Spinal cord (tissue), 10 donors: ENCODE data around the gene MUC2. TPM values are rescaled to one million over a fixed set of nuclear protein-coding genes. Genes with fewer than 3 reads are reported as not detected.

ENCODE experiments used
- DNase-seq, 6 donors: peaks; one replicate each; pipeline versions ENCODE4 v3.0.0 to v3.0.0-alpha.2; 2013 to 2015; ENCODE audit warnings: low spot score in 6 of 6, low read depth in 4 of 6
- H3K27ac ChIP-seq: one replicate; pipeline ENCODE4 v1.5.1; 2013; ENCODE audit warnings: low read depth, low read length, control low read depth
- H3K27me3 ChIP-seq: one replicate; pipeline ENCODE4 v1.6.1; 2013; ENCODE audit warnings: low read length; ENCODE audit not compliant: control insufficient read depth, insufficient read depth
- H3K36me3 ChIP-seq: one replicate; pipeline ENCODE4 v1.6.1; 2013; ENCODE audit warnings: low read length; ENCODE audit not compliant: control insufficient read depth, insufficient read depth
- H3K4me1 ChIP-seq: one replicate; pipeline ENCODE4 v1.6.1; 2013; ENCODE audit warnings: low read length; ENCODE audit not compliant: control insufficient read depth, insufficient read depth
- H3K4me3 ChIP-seq: one replicate; pipeline ENCODE4 v1.5.1; 2013; ENCODE audit warnings: low read depth, low read length, control low read depth
- H3K9me3 ChIP-seq: one replicate; pipeline ENCODE4 v1.6.1; 2013; ENCODE audit warnings: low read length; ENCODE audit not compliant: control insufficient read depth, insufficient read depth
- WGBS: methylation state at CpG from one replicate; pipeline ENCODE4 v1.1.5; 2013; ENCODE audit warnings: missing lambda C conversion rate; ENCODE audit not compliant: insufficient coverage; 5-methylcytosine and 5-hydroxymethylcytosine counted together
- polyA plus RNA-seq, 2 donors: library from polyadenylated mRNA; unstranded; fragments of 120-200 nt; gene quantifications; one replicate each; pipeline ENCODE4 v1.2.1, GENCODE V29; 2013; ENCODE audit not compliant: insufficient read length in 2 of 2
- total RNA-seq, 2 donors: library from RNA; depleted of rRNA in 1 of 2; stranded (reverse); fragments of 120-200 nt in 1 of 2; fragments of >200 nt in 1 of 2; gene quantifications; one replicate each; pipeline versions ENCODE4 v1.2.3 to v1.2.4, GENCODE V29; 2013 to 2014
- donor health status: healthy.

Gene MUC2
- total and polyA plus RNA-seq, 4 donors: not detected

- no peak for DNase-seq
- 94% methylated on average over 32 of the region's 32 CpGs for WGBS
- no peak overlapping the region for H3K4me3 ChIP-seq
These were observed 25.1 kb downstream of the MUC2 start for GRCh38 chr11:1099519-1100355.

GRCh38 chr11:1100417-1101245 is 26.0 kb downstream of the MUC2 start:
- Histone ChIP-seq H3K27me3 (no peaks in the 10 kb centered on the region), H3K9me3 (no peaks in the 10 kb centered on the region), H3K27ac (no peak overlapping the region), H3K4me1 (no peaks in the 10 kb centered on the region), H3K4me3 (no peak overlapping the region), H3K36me3 (no peaks in the 10 kb centered on the region)
- DNase-seq: no peak
- WGBS: 91% methylated on average over 33 of the region's 33 CpGs

More at GRCh38 chr11:1099519-1100355, 25.1 kb downstream of the MUC2 start:
- Histone ChIP-seq H3K36me3 (no peaks in the 10 kb centered on the region), H3K27me3 (no peaks in the 10 kb centered on the region), H3K9me3 (no peaks in the 10 kb centered on the region), H3K27ac (no peak overlapping the region), H3K4me1 (no peaks in the 10 kb centered on the region)

- Histone ChIP-seq H3K4me3 (no peak overlapping the region), H3K9me3 (no peaks in the 10 kb centered on the region), H3K27me3 (no peaks in the 10 kb centered on the region), H3K36me3 (no peaks in the 10 kb centered on the region), H3K27ac (no peak overlapping the region), H3K4me1 (no peaks in the 10 kb centered on the region)
- DNase-seq: no peak
- 90% methylated on average over 46 of the region's 50 CpGs for WGBS
These were observed 26.8 kb downstream of the MUC2 start for GRCh38 chr11:1101318-1102089.

GRCh38 chr11:1102221-1102971 is 27.7 kb downstream of the MUC2 start:
- Histone ChIP-seq H3K4me1 (no peaks in the 10 kb centered on the region), H3K27me3 (no peaks in the 10 kb centered on the region), H3K4me3 (no peak overlapping the region), H3K36me3 (no peaks in the 10 kb centered on the region), H3K27ac (no peak overlapping the region), H3K9me3 (no peaks in the 10 kb centered on the region)
- 91% methylated on average over 31 of the region's 31 CpGs for WGBS
- DNase-seq: no peak

- DNase-seq: no peak
- H3K27ac ChIP-seq: no peak overlapping the region
- H3K4me3 ChIP-seq: no peak overlapping the region
- H3K9me3 ChIP-seq: no peaks in the 10 kb centered on the region
- H3K36me3 ChIP-seq: no peaks in the 10 kb centered on the region
- no peaks in the 10 kb centered on the region for H3K4me1 ChIP-seq
- no peaks in the 10 kb centered on the region for H3K27me3 ChIP-seq
- WGBS: 91% methylated on average over 11 of the region's 12 CpGs
These were observed 28.3 kb downstream of the MUC2 start for GRCh38 chr11:1102996-1103395.

- WGBS: 79% methylated on average over 44 of the region's 44 CpGs
- DNase-seq: no peak
- Histone ChIP-seq H3K27me3 (no peaks in the 10 kb centered on the region), H3K9me3 (no peaks in the 10 kb centered on the region), H3K4me3 (no peak overlapping the region), H3K36me3 (no peaks in the 10 kb centered on the region), H3K27ac (no peak overlapping the region), H3K4me1 (no peaks in the 10 kb centered on the region)
These were observed 29.0 kb downstream of the MUC2 start for GRCh38 chr11:1103401-1104360.

GRCh38 chr11:1104411-1105182 is 29.9 kb downstream of the MUC2 start:
- H3K4me1 ChIP-seq: no peaks in the 10 kb centered on the region
- H3K4me3 ChIP-seq: no peak overlapping the region
- H3K27me3 ChIP-seq: no peaks in the 10 kb centered on the region
- WGBS: 93% methylated on average over 28 of the region's 28 CpGs
- H3K36me3 ChIP-seq: no peaks in the 10 kb centered on the region
- no peaks in the 10 kb centered on the region for H3K9me3 ChIP-seq
- no peak for DNase-seq
- no peak overlapping the region for H3K27ac ChIP-seq

- DNase-seq: no peak
- H3K4me1 ChIP-seq: no peaks in the 10 kb centered on the region
- H3K4me3 ChIP-seq: no peak overlapping the region
- H3K27ac ChIP-seq: no peak overlapping the region
- no peaks in the 10 kb centered on the region for H3K27me3 ChIP-seq
- no peaks in the 10 kb centered on the region for H3K36me3 ChIP-seq
- WGBS: 98% methylated on average over 6 of the region's 7 CpGs
- H3K9me3 ChIP-seq: no peaks in the 10 kb centered on the region
These were observed 30.5 kb downstream of the MUC2 start for GRCh38 chr11:1105183-1105565.
